K562 (cell line): ENCODE results near the gene EML3. TPM values are rescaled to one million over a fixed set of nuclear protein-coding genes. Genes with fewer than 3 reads are reported as not detected.

Source experiments
- FUS ChIP-seq: fragments of 200-400 bp; formaldehyde crosslinking; optimal IDR thresholded peaks from 2 replicates; pipeline ENCODE3; 2017; ENCODE audit warnings: low read depth, low read length
- NR3C1 ChIP-seq: sonication (generic); formaldehyde crosslinking; IDR thresholded peaks from 2 replicates; pipeline ENCODE4 v1.8.1; 2022; ENCODE audit warnings: missing genetic modification reagents
- RBM22 ChIP-seq: fragments of 200-400 bp; formaldehyde crosslinking; IDR thresholded peaks from 2 replicates; pipeline ENCODE4 v1.6.1; 2018; ENCODE audit warnings: low read length, low read depth; ENCODE audit not compliant: poor library complexity, severe bottlenecking
- SMAD2 ChIP-seq: fragments of 150-350 bp; IDR thresholded peaks from 2 replicates; pipeline ENCODE4 v1.6.1; 2014; ENCODE audit warnings: low read depth, mild to moderate bottlenecking, low read length
- ZNF224 ChIP-seq: sonication (generic); formaldehyde crosslinking; IDR thresholded peaks from 2 replicates; pipeline ENCODE4 v1.8.0; 2022; ENCODE audit warnings: mild to moderate bottlenecking, missing genetic modification reagents
- polyA plus RNA-seq, 8 experiments: library from polyadenylated mRNA; depleted of rRNA in 4 of 8; stranded (reverse) in 5 of 8; unstranded in 3 of 8; fragments of >200 nt; fragmentation: Nextera tagmentation in 2 of 8; fragmentation: Illumina TruSeq in 1 of 8; extraction: Ambion mirVana in 2 of 8; extraction: Trizol in 1 of 8; gene quantifications; 2 replicates each; pipeline versions ENCODE4 v1.2.1 to v1.2.3, GENCODE V29; 2011 to 2014; ENCODE audit warnings: inconsistent platforms in 1 of 8, missing spikeins in 1 of 8
- total RNA-seq, 7 experiments: library from RNA; depleted of rRNA in 6 of 7; stranded (reverse); fragments of >200 nt in 6 of 7; fragmentation: Illumina TruSeq in 2 of 7; extraction: Trizol in 2 of 7; gene quantifications; 2 replicates each; pipeline versions ENCODE4 v1.2.1 to v1.2.3, GENCODE V29; 2011 to 2021; ENCODE audit warnings: low replicate concordance in 1 of 7
- TF ChIP-seq, protein P1 (sequence below), 2 experiments: fragments of 450-650 bp in 1 of 2; IDR thresholded peaks; 2 replicates each; pipeline ENCODE4 v1.6.1; 2011 to 2017; ENCODE audit warnings: low read depth in 2 of 2, antibody characterized with exemption in 1 of 2, borderline replicate concordance in 1 of 2, low read length in 1 of 2, mild to moderate bottlenecking in 1 of 2, mixed read lengths in 1 of 2; ENCODE audit not compliant: control insufficient read depth in 1 of 2
- TF ChIP-seq, protein P2 (sequence below): fragments of 200-800 bp; sonication (Bioruptor generic); IDR thresholded peaks from 2 replicates; pipeline ENCODE4 v1.6.1; 2017; ENCODE audit warnings: missing genetic modification characterization, missing compliant biosample characterization

Gene EML3
- total and polyA plus RNA-seq, 9 of the 15 experiments (the other 6 are each of a cell fraction or from before 2014, with no cell fraction given), result 0.32 to 90.5 (median 26.4) TPM

DNA sequence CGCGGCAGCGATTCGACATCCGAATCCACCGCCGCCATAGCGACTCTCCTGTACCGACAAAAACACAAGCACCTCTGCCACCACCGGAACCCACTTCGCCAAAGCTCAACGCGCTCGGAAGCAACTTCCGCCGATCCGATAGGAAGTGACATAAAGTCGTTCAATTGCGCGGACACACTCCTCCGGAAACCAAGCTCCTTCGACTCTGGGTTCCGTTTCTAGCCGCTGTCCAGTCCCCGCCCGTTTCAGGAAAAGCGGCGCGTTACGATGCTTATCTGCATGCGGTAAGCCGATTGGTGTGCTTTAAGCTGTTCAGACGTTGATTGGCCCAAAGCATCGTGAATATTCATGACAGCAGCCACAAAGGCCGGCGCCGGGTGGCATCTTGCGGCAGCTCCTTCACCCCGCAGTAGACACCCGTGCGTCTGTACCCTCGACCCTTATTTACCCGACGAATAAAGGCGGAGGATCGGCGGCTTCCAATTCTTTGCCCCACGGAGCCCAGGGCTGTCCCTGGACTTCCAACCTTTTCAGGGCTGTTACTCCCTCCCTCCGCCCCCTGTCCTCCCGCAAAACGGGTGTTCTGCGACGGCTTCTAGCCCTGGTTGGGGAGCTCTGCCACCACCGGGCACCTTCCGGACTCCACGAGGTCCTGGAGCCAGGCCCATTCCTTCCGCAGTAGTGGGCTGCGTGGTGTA lies 21.0 kb downstream of the EML3 start, which contains the start of gene TUT1 (continued):
- TF ChIP-seq, protein P1, sequence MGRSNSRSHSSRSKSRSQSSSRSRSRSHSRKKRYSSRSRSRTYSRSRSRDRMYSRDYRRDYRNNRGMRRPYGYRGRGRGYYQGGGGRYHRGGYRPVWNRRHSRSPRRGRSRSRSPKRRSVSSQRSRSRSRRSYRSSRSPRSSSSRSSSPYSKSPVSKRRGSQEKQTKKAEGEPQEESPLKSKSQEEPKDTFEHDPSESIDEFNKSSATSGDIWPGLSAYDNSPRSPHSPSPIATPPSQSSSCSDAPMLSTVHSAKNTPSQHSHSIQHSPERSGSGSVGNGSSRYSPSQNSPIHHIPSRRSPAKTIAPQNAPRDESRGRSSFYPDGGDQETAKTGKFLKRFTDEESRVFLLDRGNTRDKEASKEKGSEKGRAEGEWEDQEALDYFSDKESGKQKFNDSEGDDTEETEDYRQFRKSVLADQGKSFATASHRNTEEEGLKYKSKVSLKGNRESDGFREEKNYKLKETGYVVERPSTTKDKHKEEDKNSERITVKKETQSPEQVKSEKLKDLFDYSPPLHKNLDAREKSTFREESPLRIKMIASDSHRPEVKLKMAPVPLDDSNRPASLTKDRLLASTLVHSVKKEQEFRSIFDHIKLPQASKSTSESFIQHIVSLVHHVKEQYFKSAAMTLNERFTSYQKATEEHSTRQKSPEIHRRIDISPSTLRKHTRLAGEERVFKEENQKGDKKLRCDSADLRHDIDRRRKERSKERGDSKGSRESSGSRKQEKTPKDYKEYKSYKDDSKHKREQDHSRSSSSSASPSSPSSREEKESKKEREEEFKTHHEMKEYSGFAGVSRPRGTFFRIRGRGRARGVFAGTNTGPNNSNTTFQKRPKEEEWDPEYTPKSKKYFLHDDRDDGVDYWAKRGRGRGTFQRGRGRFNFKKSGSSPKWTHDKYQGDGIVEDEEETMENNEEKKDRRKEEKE (IDR thresholded peaks at IDR 0.05; ENCODE audit: borderline replicate concordance in 1 of 2, control insufficient read depth in 1 of 2, low read depth in 2 of 2, low read length in 1 of 2), result peak in 1 of 2 experiments; percentile 94; a peak in 2 of 4 replicates
- no peak for TF ChIP-seq SMAD2
- TF ChIP-seq, protein P2, sequence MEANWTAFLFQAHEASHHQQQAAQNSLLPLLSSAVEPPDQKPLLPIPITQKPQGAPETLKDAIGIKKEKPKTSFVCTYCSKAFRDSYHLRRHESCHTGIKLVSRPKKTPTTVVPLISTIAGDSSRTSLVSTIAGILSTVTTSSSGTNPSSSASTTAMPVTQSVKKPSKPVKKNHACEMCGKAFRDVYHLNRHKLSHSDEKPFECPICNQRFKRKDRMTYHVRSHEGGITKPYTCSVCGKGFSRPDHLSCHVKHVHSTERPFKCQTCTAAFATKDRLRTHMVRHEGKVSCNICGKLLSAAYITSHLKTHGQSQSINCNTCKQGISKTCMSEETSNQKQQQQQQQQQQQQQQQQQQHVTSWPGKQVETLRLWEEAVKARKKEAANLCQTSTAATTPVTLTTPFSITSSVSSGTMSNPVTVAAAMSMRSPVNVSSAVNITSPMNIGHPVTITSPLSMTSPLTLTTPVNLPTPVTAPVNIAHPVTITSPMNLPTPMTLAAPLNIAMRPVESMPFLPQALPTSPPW, result peak; percentile 80
- TF ChIP-seq FUS, result no peak
- no peak for TF ChIP-seq NR3C1 (CRISPR knock-in tag)
- no peak for TF ChIP-seq RBM22
- TF ChIP-seq ZNF224 (CRISPR knock-in tag), result no peak
